Neural cell (in vitro differentiated cells): ENCODE data around the gene TPST1.

Experiments used
- EP300 ChIP-seq: fragments of 450-650 bp; conservative IDR thresholded peaks from 2 replicates; pipeline ENCODE4 v1.6.1; 2014; ENCODE audit warnings: antibody characterized with exemption, mild to moderate bottlenecking, moderate library complexity; ENCODE audit not compliant: poor library complexity, severe bottlenecking
- EZH2 ChIP-seq: fragments of 200-600, 300-800 bp; shearing (Covaris generic), sonication (generic); IDR thresholded peaks from 2 replicates; pipeline ENCODE4 v1.6.1; 2014; ENCODE audit warnings: antibody characterized with exemption, low read length, borderline replicate concordance, mild to moderate bottlenecking; ENCODE audit not compliant: insufficient read depth, poor library complexity, severe bottlenecking
- RAD21 ChIP-seq: fragments of 450-650 bp; conservative IDR thresholded peaks from 2 replicates; pipeline ENCODE4 v1.6.1; 2014; ENCODE audit warnings: antibody characterized with exemption, mild to moderate bottlenecking, moderate library complexity
- SMC3 ChIP-seq: fragments of 450-650 bp; conservative IDR thresholded peaks from 2 replicates; pipeline ENCODE4 v1.6.1; 2014; ENCODE audit warnings: antibody characterized with exemption, mild to moderate bottlenecking, moderate library complexity; ENCODE audit not compliant: poor library complexity
- TAF1 ChIP-seq: IDR thresholded peaks from 2 replicates; pipeline ENCODE4 v1.6.1; 2012; ENCODE audit warnings: low read depth
- TF ChIP-seq, protein P1 (sequence below): fragments of 450-650 bp; IDR thresholded peaks from 2 replicates; pipeline ENCODE4 v1.5.1; 2014; ENCODE audit warnings: antibody characterized with exemption, mild to moderate bottlenecking, moderate library complexity; ENCODE audit not compliant: poor library complexity, severe bottlenecking
- TF ChIP-seq, protein P2 (sequence below): IDR thresholded peaks from 2 replicates; pipeline ENCODE4 v1.6.1; 2012; ENCODE audit warnings: borderline replicate concordance

DNA sequence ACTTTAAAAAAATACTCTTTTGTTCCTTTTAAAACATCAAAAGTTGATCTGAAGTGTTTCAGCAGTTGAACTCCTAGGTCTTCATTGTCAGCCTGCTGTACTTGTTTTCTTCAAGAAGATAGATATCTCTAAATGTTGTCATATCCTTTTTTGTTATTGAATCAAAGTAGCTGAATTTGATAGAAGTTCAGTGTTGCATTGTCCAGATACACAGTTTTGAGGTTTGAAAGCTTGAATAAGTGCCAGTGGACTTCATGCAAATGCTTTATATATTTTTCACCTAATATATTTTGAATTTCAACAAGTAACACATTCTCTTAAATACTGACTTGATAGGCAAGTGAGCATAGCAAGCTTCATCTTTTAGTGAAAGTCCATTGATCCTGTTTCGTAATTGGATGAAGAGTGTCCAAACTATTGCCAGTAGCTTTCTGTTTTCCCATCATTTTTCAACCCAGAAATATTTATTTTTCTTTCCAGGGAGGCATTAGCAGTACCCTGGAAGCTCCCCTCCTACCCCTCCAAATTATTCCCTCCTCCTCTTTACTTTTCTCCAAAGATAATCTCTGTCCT lies 114.4 kb downstream of the TPST1 start:
- TF ChIP-seq, protein P1, sequence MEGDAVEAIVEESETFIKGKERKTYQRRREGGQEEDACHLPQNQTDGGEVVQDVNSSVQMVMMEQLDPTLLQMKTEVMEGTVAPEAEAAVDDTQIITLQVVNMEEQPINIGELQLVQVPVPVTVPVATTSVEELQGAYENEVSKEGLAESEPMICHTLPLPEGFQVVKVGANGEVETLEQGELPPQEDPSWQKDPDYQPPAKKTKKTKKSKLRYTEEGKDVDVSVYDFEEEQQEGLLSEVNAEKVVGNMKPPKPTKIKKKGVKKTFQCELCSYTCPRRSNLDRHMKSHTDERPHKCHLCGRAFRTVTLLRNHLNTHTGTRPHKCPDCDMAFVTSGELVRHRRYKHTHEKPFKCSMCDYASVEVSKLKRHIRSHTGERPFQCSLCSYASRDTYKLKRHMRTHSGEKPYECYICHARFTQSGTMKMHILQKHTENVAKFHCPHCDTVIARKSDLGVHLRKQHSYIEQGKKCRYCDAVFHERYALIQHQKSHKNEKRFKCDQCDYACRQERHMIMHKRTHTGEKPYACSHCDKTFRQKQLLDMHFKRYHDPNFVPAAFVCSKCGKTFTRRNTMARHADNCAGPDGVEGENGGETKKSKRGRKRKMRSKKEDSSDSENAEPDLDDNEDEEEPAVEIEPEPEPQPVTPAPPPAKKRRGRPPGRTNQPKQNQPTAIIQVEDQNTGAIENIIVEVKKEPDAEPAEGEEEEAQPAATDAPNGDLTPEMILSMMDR = no peak
- TF ChIP-seq EZH2 = no peak
- TF ChIP-seq EP300 = no peak
- TF ChIP-seq, protein P2, sequence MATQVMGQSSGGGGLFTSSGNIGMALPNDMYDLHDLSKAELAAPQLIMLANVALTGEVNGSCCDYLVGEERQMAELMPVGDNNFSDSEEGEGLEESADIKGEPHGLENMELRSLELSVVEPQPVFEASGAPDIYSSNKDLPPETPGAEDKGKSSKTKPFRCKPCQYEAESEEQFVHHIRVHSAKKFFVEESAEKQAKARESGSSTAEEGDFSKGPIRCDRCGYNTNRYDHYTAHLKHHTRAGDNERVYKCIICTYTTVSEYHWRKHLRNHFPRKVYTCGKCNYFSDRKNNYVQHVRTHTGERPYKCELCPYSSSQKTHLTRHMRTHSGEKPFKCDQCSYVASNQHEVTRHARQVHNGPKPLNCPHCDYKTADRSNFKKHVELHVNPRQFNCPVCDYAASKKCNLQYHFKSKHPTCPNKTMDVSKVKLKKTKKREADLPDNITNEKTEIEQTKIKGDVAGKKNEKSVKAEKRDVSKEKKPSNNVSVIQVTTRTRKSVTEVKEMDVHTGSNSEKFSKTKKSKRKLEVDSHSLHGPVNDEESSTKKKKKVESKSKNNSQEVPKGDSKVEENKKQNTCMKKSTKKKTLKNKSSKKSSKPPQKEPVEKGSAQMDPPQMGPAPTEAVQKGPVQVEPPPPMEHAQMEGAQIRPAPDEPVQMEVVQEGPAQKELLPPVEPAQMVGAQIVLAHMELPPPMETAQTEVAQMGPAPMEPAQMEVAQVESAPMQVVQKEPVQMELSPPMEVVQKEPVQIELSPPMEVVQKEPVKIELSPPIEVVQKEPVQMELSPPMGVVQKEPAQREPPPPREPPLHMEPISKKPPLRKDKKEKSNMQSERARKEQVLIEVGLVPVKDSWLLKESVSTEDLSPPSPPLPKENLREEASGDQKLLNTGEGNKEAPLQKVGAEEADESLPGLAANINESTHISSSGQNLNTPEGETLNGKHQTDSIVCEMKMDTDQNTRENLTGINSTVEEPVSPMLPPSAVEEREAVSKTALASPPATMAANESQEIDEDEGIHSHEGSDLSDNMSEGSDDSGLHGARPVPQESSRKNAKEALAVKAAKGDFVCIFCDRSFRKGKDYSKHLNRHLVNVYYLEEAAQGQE = no peak
- no peak for TF ChIP-seq TAF1
- TF ChIP-seq RAD21 = no peak
- no peak for TF ChIP-seq SMC3
